Suprapubic skin (tissue), 4 donors: Measurements from ENCODE around the gene DLG3. TPM values are rescaled to one million over a fixed set of nuclear protein-coding genes. Genes with fewer than 3 reads are reported as not detected.

Source experiments
- DNase-seq, 2 donors: peaks; one replicate each; pipeline ENCODE4 v3.0.0-alpha.2; 2019; ENCODE audit warnings: low spot score in 2 of 2
- H3K27ac ChIP-seq: fragments of 200-600 bp; sonication (generic); one replicate; pipeline ENCODE4 v1.5.1; 2019
- H3K27me3 ChIP-seq: fragments of 200-600 bp; sonication (generic); one replicate; pipeline ENCODE4 v1.5.1; 2019
- H3K36me3 ChIP-seq: fragments of 200-600 bp; sonication (generic); one replicate; pipeline ENCODE4 v1.5.1; 2019
- H3K4me1 ChIP-seq: fragments of 200-600 bp; sonication (generic); one replicate; pipeline ENCODE4 v1.5.1; 2019
- H3K4me3 ChIP-seq: fragments of 200-600 bp; sonication (generic); one replicate; pipeline ENCODE4 v1.5.1; 2019; ENCODE audit warnings: mild to moderate bottlenecking
- H3K9me3 ChIP-seq: fragments of 200-600 bp; sonication (generic); one replicate; pipeline ENCODE4 v1.5.1; 2019
- CTCF ChIP-seq, 2 donors: fragments of 200-600 bp in 1 of 2; fragments of 450-650 bp in 1 of 2; sonication (generic) in 1 of 2; IDR thresholded peaks; one replicate each; pipeline ENCODE4 v1.5.1; 2016 to 2019; ENCODE audit warnings: antibody characterized with exemption in 2 of 2, mild to moderate bottlenecking in 1 of 2, moderate library complexity in 1 of 2
- EP300 ChIP-seq: sonication (generic); formaldehyde crosslinking; IDR thresholded peaks from one replicate; pipeline ENCODE4 v1.6.1; 2017; ENCODE audit warnings: antibody characterized with exemption
- POLR2A ChIP-seq, 2 donors: fragments of 450-650 bp; IDR thresholded peaks; one replicate each; pipeline ENCODE4 v1.6.1; 2017; ENCODE audit warnings: antibody characterized with exemption in 2 of 2, mild to moderate bottlenecking in 2 of 2, moderate library complexity in 2 of 2
- POLR2AphosphoS5 ChIP-seq, 3 donors: sonication (generic); formaldehyde crosslinking; IDR thresholded peaks; one replicate each; pipeline ENCODE4 v1.6.1; 2017; ENCODE audit warnings: antibody characterized with exemption in 3 of 3
- whole genome bisulfite sequencing: methylation state at CpG from one replicate; pipeline ENCODE4 v1.1.5; 2018; 5-methylcytosine and 5-hydroxymethylcytosine counted together
- total RNA-seq, 4 donors: library from RNA; depleted of rRNA; stranded (reverse); fragments of >200 nt; gene quantifications; one replicate each; pipeline ENCODE4 v1.1.0, GENCODE V29; 2016

DLG3 gene
- total RNA-seq, 4 donors from 2014 or later: 12.8 to 42.1 (median 26.7) TPM

GRCh38 chrX:70470850-70471289, 26.2 kb downstream of the DLG3 start:
- 72% methylated on average over 3 of the region's 3 CpGs for WGBS

GRCh38 chrX:70476166-70476933, 31.7 kb downstream of the DLG3 start:
- Histone ChIP-seq H3K4me3 (no peak overlapping the region), H3K4me1 (peaks cover 5% of the 10 kb centered on the region), H3K27ac (no peak overlapping the region), H3K27me3 (no peaks in the 10 kb centered on the region), H3K9me3 (no peaks in the 10 kb centered on the region), H3K36me3 (no peaks in the 10 kb centered on the region)
- DNase-seq: no peak
- TF ChIP-seq POLR2A (IDR thresholded peaks at IDR 0.05) (no peak), POLR2AphosphoS5 (IDR thresholded peaks at IDR 0.05) (no peak), EP300 (no peak), CTCF (IDR thresholded peaks at IDR 0.05) (no peak)
- WGBS: 64% methylated on average over 5 of the region's 5 CpGs

More at GRCh38 chrX:70470850-70471289, 26.2 kb downstream of the DLG3 start:
- H3K27me3 ChIP-seq: no peaks in the 10 kb centered on the region
- H3K9me3 ChIP-seq: no peaks in the 10 kb centered on the region
- TF ChIP-seq EP300 (no peak), CTCF (IDR thresholded peaks at IDR 0.05) (no peak), POLR2AphosphoS5 (IDR thresholded peaks at IDR 0.05) (no peak), POLR2A (IDR thresholded peaks at IDR 0.05) (no peak)
- H3K4me3 ChIP-seq: no peak overlapping the region
- H3K27ac ChIP-seq: no peak overlapping the region
- H3K36me3 ChIP-seq: no peaks in the 10 kb centered on the region
- no peaks in the 10 kb centered on the region for H3K4me1 ChIP-seq
- DNase-seq: no peak

GRCh38 chrX:70476934-70477733, 32.5 kb downstream of the DLG3 start:
- no peak for DNase-seq
- no peak overlapping the region for H3K4me3 ChIP-seq
- H3K27me3 ChIP-seq: no peaks in the 10 kb centered on the region

GRCh38 chrX:70477734-70478075, 33.1 kb downstream of the DLG3 start:
- no peak overlapping the region for H3K4me3 ChIP-seq
- WGBS: 44% methylated on average over 4 of the region's 4 CpGs
- no peak overlapping the region for H3K27ac ChIP-seq

More at GRCh38 chrX:70476934-70477733, 32.5 kb downstream of the DLG3 start:
- Histone ChIP-seq H3K36me3 (no peaks in the 10 kb centered on the region), H3K4me1 (peaks cover 5% of the 10 kb centered on the region), H3K27ac (no peak overlapping the region), H3K9me3 (no peaks in the 10 kb centered on the region)
- WGBS: 56% methylated on average over 13 of the region's 13 CpGs
- TF ChIP-seq POLR2A (IDR thresholded peaks at IDR 0.05) (no peak), EP300 (no peak), CTCF (IDR thresholded peaks at IDR 0.05) (no peak), POLR2AphosphoS5 (IDR thresholded peaks at IDR 0.05) (no peak)

More at GRCh38 chrX:70477734-70478075, 33.1 kb downstream of the DLG3 start:
- Histone ChIP-seq H3K9me3 (no peaks in the 10 kb centered on the region), H3K27me3 (no peaks in the 10 kb centered on the region), H3K4me1 (peaks cover 5% of the 10 kb centered on the region), H3K36me3 (no peaks in the 10 kb centered on the region)
- no peak for DNase-seq
- TF ChIP-seq EP300 (no peak), CTCF (IDR thresholded peaks at IDR 0.05) (no peak), POLR2AphosphoS5 (IDR thresholded peaks at IDR 0.05) (no peak), POLR2A (IDR thresholded peaks at IDR 0.05) (no peak)
